ENCODE measurements around the gene TMEM235.

TMEM235 gene

DNA sequence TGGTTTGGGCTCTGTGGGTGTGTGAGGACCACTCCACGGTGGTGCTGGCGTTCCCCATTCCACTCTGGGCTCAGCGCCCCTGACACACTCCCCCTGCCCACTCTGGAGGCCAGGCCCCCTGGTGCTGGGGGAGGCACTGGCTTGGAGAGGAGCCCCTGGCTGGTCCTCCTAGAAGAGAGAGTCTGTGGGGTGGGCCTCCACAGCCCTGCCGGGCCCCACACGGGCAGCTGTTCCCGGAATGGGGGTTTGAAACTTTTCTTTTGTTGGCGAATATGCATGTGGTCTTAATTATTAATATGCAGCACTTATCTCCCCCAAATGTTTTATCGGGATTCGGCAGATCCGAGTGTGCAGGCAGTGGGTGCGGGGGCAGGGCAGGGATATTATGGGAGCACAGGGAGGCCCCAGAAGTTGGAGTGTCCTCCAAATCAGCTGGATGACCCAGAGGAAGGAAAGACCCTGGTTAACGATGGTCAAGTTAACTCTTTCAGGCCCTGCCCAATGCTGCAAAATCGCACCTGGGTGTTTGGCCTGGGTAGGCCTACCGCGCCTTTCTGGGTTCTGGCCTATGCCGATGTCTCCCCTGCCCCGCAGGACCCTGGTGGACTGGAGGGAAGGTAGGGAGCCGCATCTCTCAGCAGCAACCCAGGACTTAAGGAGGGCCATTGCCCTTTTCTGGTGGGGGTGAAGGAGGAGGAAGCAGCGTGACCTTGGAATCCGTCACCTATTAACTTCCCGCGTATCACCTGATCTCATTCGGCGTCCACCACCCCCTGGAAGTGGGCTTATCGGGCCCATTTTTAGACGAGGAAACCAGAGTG, 36.0 kb downstream of the TMEM235 start:
- DNase-seq, result no peak
- H3K27ac ChIP-seq, result no peak overlapping the region
- no peaks in the 10 kb centered on the region for H3K4me1 ChIP-seq
- intact Hi-C loops (cut with DNase I; ENCODE audit: low total_unique reads), result no loop called here
- H3K9me3 ChIP-seq, result no peaks in the 10 kb centered on the region
- TF ChIP-seq, protein P1, sequence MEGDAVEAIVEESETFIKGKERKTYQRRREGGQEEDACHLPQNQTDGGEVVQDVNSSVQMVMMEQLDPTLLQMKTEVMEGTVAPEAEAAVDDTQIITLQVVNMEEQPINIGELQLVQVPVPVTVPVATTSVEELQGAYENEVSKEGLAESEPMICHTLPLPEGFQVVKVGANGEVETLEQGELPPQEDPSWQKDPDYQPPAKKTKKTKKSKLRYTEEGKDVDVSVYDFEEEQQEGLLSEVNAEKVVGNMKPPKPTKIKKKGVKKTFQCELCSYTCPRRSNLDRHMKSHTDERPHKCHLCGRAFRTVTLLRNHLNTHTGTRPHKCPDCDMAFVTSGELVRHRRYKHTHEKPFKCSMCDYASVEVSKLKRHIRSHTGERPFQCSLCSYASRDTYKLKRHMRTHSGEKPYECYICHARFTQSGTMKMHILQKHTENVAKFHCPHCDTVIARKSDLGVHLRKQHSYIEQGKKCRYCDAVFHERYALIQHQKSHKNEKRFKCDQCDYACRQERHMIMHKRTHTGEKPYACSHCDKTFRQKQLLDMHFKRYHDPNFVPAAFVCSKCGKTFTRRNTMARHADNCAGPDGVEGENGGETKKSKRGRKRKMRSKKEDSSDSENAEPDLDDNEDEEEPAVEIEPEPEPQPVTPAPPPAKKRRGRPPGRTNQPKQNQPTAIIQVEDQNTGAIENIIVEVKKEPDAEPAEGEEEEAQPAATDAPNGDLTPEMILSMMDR (IDR thresholded peaks at IDR 0.05), result no peak
- peaks cover 0 to 49% of the 10 kb centered on the region in 2 donors for H3K27me3 ChIP-seq
- no peaks in the 10 kb centered on the region for H3K36me3 ChIP-seq
- no peak overlapping the region for H3K4me3 ChIP-seq

DNA sequence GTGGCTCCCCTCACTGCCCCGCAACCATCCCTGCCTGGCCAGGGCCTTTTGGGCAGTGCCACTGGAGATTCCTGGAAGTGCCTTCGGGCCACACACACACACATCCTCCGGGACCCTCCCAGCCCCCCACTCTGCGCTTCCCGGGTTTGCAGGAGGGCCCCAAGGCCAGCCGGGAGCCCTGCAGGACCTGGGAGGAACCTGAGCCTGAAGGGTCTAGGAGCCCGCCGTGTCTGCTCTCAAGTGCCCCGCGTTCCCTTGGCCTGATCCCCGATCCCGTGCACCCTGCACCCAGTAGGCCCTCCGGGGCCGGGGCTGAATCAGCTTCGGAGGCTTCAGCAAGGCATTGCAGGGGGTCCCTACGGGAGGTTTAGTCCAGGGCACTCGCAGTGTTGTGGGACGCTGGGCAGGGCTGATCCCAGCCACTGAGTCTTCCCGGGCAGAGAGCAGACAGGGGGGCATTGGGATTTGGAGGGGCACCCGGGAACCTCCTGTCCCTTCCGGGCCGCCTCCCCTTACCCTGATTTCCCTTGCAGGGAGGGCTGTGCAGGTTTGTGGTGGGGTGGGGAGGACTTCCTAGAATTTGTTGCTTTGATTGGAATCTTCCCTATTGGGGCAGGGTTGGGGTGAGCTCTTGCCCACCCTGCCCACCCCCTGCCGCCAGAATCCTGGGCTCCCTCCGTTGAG, 36.9 kb downstream of the TMEM235 start:
- Histone ChIP-seq H3K4me1 (peaks cover 0 to 2% (median 0%) of the 10 kb centered on the region in 4 donors), H3K9me3 (no peaks in the 10 kb centered on the region), H3K27me3 (peaks cover 0 to 57% of the 10 kb centered on the region in 2 donors), H3K27ac (no peak overlapping the region), H3K36me3 (no peaks in the 10 kb centered on the region), H3K4me3 (no peak overlapping the region)
- intact Hi-C loops (cut with DNase I; ENCODE audit: low total_unique reads), result no loop called here
- no peak for DNase-seq
- TF ChIP-seq, protein P1 (IDR thresholded peaks at IDR 0.05), result no peak

DNA sequence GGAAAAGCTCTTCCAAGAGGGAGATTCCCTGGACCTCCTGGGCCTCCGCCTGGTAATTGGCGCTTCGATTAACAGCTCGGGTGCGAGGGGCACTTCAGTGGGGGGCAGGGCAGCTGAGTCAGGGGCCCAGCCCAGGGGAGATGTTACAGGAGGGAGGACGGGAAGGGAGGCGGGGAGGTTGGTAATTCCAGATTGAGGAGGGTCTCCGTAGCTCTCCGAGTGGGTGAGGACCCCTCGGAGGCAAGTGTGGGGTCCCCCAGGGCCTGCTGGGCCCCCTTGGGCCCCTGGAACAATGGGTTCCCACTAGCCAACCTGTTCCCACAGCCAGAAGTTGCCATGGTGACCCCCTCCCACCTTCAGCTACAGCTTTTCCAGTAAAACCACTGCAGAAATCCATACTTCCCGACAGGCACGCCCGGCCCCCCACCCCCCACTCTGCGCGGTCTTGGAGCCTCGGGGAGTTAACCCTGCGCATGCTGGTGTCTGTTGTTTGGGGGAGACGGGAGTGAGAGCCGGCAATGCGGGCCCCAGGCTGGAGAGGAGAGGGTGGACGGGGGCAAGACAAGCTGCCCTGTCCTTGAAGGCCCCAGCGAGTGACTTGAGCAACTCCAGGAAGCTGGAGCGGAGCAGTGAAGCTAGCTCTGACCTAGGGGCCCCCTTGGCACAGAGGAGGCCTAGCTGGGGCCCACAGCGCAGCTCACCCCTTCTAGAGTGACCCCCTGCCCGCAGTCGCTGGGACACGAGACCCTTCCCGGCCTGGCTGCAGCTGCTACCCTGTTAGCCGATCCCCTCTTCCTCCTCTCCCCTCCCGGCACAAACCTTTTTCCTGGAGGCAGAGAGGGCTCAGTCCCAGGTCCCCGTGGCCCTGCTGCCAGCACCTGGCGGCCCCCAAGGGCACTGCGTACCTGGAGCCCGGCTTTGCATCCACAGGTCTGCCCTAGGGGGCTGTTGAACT, 37.8 kb downstream of the TMEM235 start:
- Histone ChIP-seq H3K4me3 (no peak overlapping the region), H3K36me3 (no peaks in the 10 kb centered on the region), H3K4me1 (peaks cover 0 to 2% (median 0%) of the 10 kb centered on the region in 4 donors), H3K9me3 (no peaks in the 10 kb centered on the region), H3K27ac (no peak overlapping the region), H3K27me3 (peaks cover 0 to 66% of the 10 kb centered on the region in 2 donors)
- intact Hi-C loops (cut with DNase I; ENCODE audit: low total_unique reads), result no loop called here
- DNase-seq, result no peak
- TF ChIP-seq, protein P1 (IDR thresholded peaks at IDR 0.05), result no peak

DNA sequence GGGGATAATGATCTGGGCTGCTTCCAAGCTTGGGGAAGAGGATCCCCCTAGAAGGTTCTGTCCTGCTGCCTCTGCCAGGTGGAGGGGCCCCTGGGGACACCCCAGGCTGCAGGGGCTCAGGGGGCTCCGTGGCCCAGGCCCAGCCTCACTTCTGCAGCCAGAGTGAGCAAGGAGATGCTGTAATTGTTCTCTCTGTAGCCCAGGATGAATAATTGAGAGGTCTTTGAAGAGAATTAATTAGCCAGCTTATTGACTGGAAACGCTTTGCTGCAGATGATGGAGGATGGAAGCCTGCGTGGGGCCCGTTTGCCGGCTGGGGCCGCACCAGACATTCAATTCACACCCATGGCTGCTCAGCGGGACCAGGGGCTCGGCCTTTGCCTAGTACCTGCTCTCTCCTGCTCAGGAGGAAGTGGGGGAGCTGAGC, 38.5 kb downstream of the TMEM235 start:
- Histone ChIP-seq H3K27me3 (peaks cover 0 to 66% of the 10 kb centered on the region in 2 donors), H3K9me3 (no peaks in the 10 kb centered on the region), H3K4me1 (peaks cover 0 to 2% (median 0%) of the 10 kb centered on the region in 4 donors), H3K27ac (no peak overlapping the region), H3K4me3 (no peak overlapping the region), H3K36me3 (no peaks in the 10 kb centered on the region)
- TF ChIP-seq, protein P1 (IDR thresholded peaks at IDR 0.05), result no peak
- DNase-seq, result no peak
- intact Hi-C loops (cut with DNase I; ENCODE audit: low total_unique reads), result no loop called here

DNA sequence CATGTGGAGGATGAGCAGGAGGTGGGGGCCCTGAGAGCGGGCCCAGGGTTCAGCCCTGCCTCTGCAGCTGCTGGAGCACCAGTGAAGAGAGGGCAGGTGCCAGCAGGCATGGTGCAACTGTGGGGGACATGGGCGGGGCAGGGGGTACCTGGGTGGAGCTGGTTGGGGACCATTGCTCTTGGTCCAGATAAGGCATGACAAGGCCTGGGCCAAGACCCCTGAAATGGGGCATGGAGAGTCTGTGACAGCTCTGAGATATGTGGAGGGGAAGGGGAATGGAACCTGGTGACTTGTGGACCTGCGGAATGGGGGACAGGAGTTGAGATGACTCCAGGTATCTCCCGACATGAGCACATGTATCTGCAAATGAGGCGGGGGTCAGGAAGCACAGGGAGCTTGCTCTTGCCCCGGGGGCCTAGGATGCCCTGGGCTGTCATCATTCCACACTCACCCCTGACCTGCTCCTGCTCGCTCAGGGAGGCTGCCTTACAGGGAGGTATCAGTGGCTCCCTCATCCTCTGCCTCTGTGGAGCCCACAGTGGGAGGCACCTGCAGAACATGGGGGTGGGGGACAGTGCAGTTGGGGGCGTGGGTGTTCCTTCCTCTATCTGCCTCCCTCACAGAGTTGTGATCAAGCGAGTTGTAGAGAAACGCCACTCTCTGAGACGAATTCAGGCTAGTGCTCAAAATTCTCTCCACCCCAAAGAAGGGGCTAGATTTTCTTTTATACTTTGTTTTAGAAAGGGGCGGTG, 40.2 kb downstream of the TMEM235 start:
- Histone ChIP-seq H3K27me3 (peaks cover 0 to 66% of the 10 kb centered on the region in 2 donors), H3K9me3 (no peaks in the 10 kb centered on the region), H3K36me3 (no peaks in the 10 kb centered on the region), H3K27ac (no peak overlapping the region), H3K4me3 (no peak overlapping the region), H3K4me1 (peaks cover 0 to 2% (median 0%) of the 10 kb centered on the region in 4 donors)
- intact Hi-C loops (cut with DNase I; ENCODE audit: low total_unique reads), result no loop called here
- TF ChIP-seq, protein P1 (IDR thresholded peaks at IDR 0.05), result no peak
- no peak for DNase-seq
